Stimulated activated CD8-positive, alpha-beta memory T cell treated with anti-CD3 and anti-CD28 coated beads, Interleukin-7, amount 100 ng/mL, for 48 hours (primary cell): ENCODE results near the gene ESPN.

ENCODE experiments used
- DNase-seq, 2 donors: peaks; one replicate each; pipeline ENCODE4 v3.0.0-alpha.2; 2020; ENCODE audit warnings: low read depth in 1 of 2; ENCODE audit errors: extremely low read depth in 1 of 2

The ESPN gene

GRCh38 chr1:6463120-6463412, 38.5 kb downstream of the ESPN start:
- DNase-seq, result no peak

GRCh38 chr1:6464514-6464836, 39.9 kb downstream of the ESPN start:
- no peak for DNase-seq

GRCh38 chr1:6464915-6465314, 40.3 kb downstream of the ESPN start:
- no peak for DNase-seq

GRCh38 chr1:6465461-6466005, 41.0 kb downstream of the ESPN start:
- no peak for DNase-seq

GRCh38 chr1:6466023-6466422, 41.4 kb downstream of the ESPN start, which contains the start of gene TNFRSF25:
Gene TNFRSF25 (minus strand): TSS chr1:6466173. CDS start chr1:6466107, 66 bp downstream.
- DNase-seq, result no peak

GRCh38 chr1:6466751-6467150, 42.2 kb downstream of the ESPN start:
- DNase-seq, result no peak

- DNase-seq, result no peak
These were observed 42.6 kb downstream of the ESPN start for GRCh38 chr1:6467224-6467623.

- no peak for DNase-seq
These were observed 43.4 kb downstream of the ESPN start for GRCh38 chr1:6467744-6468688.

GRCh38 chr1:6468729-6469461, 44.3 kb downstream of the ESPN start:
- no peak for DNase-seq

GRCh38 chr1:6470132-6471085, 45.8 kb downstream of the ESPN start:
- no peak for DNase-seq

GRCh38 chr1:6471086-6471969, 46.8 kb downstream of the ESPN start:
- no peak for DNase-seq

- DNase-seq, result no peak
These were observed 47.4 kb downstream of the ESPN start for GRCh38 chr1:6471970-6472368.

- no peak for DNase-seq
These were observed 47.8 kb downstream of the ESPN start for GRCh38 chr1:6472391-6472790.

- no peak for DNase-seq
These were observed 48.6 kb downstream of the ESPN start for GRCh38 chr1:6473156-6473555.

- DNase-seq, result no peak
These were observed 49.6 kb downstream of the ESPN start for GRCh38 chr1:6473974-6474814.

GRCh38 chr1:6474815-6475282, 50.3 kb downstream of the ESPN start:
- DNase-seq, result no peak

GRCh38 chr1:6475381-6476133, 51.0 kb downstream of the ESPN start:
- DNase-seq, result no peak

- DNase-seq, result no peak
These were observed 51.9 kb downstream of the ESPN start for GRCh38 chr1:6476483-6476882.
